GM12874 (cell line): ENCODE measurements around the gene OR2A2.

Experiments
- TF ChIP-seq, protein P1 (sequence below): IDR thresholded peaks from 2 replicates; pipeline ENCODE4 v1.5.1; 2011; ENCODE audit warnings: low read depth, mild to moderate bottlenecking, control low read depth, low read length, moderate library complexity; ENCODE audit not compliant: insufficient read depth

The OR2A2 gene

DNA sequence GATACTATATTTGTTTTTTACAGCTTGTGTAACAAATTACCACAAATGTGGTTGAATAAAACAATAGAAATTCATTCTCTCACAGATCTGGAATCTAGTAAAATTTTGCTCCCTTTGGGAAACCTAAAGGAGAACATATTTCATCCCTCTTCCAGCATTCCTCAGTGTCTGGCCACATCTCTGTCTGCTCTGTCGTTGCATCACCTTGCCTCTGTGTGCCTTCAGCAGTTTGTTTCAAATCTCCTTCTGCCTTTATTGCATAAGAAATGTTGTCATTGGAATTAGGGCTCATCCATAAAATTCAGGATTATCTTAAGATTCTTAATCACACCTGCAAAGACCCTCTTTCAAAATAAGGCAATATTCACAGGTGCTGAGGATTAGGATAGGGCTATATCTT lies 28.1 kb downstream of the OR2A2 start:
- TF ChIP-seq, protein P1, sequence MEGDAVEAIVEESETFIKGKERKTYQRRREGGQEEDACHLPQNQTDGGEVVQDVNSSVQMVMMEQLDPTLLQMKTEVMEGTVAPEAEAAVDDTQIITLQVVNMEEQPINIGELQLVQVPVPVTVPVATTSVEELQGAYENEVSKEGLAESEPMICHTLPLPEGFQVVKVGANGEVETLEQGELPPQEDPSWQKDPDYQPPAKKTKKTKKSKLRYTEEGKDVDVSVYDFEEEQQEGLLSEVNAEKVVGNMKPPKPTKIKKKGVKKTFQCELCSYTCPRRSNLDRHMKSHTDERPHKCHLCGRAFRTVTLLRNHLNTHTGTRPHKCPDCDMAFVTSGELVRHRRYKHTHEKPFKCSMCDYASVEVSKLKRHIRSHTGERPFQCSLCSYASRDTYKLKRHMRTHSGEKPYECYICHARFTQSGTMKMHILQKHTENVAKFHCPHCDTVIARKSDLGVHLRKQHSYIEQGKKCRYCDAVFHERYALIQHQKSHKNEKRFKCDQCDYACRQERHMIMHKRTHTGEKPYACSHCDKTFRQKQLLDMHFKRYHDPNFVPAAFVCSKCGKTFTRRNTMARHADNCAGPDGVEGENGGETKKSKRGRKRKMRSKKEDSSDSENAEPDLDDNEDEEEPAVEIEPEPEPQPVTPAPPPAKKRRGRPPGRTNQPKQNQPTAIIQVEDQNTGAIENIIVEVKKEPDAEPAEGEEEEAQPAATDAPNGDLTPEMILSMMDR, result no peak

DNA sequence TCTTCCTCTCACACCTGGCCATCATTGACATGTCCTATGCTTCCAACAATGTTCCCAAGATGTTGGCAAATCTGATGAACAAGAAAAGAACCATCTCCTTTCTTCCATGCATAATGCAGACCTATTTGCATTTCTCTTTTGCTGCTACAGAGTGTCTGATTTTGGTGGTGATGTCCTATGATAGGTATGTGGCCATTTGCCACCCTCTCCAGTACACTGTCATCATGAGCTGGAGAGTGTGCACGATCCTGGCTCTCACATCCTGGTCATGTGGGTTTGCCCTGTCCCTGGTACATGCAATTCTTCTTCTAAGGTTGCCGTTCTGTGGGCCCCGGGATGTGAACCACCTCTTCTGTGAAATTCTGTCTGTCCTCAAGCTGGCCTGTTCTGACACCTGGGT lies 32.8 kb downstream of the OR2A2 start:
- TF ChIP-seq, protein P1, result no peak

DNA sequence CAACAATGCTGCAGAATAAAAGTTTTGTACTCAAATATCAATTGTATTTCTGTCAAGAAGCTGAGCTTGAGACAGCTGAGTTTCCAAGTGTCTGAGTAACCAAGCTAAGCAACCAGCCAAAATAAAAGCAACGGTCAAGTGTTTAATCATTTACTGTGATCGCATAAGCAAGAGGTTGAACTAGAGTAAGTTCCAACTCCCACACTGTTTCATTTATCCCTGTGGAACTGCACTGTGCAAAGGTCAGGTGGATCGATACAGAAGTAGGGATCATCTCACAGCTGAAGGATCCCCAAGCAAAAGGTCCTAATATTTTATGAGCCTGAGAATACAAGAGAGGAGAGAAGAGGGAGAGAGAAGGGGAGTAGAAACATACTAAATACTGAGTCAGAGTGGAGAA lies 35.0 kb downstream of the OR2A2 start:
- TF ChIP-seq, protein P1, result no peak

DNA sequence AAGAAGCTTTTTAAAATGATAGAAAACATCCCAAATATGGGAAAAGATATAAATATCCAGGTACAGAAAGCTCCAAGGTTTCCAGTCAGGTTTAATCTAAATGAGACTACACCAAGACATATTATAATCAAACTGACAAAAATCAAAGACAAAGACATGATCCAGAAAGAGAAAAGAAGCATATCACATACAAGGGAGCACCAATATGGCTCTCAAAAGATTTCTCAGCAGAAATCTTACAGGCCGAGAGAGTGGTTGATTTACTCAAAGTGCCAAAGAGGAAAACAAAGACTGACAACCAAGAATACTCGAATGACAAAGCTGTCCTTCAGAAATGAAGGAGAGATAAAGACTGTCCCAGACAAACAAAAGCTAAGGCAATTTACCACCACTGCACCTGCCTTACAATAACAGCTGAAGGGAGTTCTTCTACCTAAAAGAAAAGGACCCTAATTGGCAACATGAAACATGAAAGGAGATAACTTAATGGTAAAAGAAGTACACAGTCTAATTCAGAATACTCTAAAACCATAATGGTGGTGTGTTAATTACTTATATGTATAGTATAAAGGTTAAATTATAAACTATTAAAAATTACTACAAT lies 38.9 kb downstream of the OR2A2 start:
- TF ChIP-seq, protein P1, result no peak

DNA sequence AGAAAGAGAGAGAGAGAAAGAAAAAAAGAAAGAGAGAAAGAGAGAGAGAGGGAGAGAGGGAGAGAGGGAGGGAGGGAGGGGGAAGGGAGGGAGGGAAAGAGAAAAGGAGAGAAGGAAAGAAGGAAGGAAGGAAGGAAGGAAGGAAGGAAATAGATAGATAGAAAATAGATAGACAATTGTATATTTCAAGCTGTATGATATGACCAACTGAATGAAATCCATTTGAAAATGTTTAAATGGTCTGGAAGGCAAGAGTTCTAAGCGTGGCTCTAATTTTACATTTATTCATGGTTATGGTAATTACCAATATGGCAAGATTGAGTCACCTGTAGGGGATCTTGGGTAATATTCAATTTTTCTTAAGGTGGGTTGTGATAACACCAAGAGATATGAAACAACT lies 49.5 kb downstream of the OR2A2 start:
- TF ChIP-seq, protein P1, result no peak
